HK-2 (cell line): ENCODE data around the gene OPALIN.

Experiments used
- DNase-seq: peaks from one replicate; pipeline ENCODE4 v3.0.0-alpha.2; 2018; ENCODE audit not compliant: unreplicated experiment

OPALIN gene

DNA sequence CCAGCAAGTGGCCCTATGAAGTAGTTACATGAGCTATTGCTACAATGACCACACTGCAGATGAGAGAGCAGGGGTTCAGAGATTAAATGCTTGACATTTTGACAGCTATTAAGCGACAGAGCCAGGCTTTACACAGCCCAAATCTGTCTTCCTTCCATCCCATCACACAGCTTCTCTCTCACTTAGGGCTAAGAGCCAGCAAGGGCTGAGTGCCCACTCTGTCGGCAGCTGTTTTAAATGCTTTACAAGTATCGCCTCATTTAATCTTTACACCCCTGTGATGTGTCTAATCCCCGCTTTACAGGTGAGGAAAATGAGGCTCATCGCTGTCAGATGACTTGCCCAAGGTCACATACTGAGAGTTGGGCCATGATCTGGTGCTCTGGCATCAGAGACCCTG is 15.2 kb upstream of the OPALIN start:
- no peak for DNase-seq

DNA sequence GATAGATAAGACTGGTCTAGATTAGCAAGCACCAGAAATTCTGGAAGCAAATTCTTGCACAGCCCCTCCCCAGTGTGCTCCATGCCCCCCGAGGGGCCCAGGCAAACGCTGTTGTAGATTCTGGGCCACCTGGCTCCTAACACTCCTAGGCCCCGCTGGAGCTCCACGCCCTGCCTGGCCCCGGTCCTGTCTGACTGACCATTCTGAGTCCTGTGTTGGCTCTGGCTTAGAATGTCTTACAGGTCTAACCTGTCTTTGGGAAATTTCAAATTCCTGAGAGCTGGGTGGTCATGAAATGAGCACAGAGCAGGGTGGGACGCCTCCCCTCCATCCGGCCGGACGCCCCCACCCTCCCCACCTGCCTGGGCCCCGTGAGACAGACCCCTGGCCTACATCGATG is 12.6 kb upstream of the OPALIN start:
- no peak for DNase-seq

DNA sequence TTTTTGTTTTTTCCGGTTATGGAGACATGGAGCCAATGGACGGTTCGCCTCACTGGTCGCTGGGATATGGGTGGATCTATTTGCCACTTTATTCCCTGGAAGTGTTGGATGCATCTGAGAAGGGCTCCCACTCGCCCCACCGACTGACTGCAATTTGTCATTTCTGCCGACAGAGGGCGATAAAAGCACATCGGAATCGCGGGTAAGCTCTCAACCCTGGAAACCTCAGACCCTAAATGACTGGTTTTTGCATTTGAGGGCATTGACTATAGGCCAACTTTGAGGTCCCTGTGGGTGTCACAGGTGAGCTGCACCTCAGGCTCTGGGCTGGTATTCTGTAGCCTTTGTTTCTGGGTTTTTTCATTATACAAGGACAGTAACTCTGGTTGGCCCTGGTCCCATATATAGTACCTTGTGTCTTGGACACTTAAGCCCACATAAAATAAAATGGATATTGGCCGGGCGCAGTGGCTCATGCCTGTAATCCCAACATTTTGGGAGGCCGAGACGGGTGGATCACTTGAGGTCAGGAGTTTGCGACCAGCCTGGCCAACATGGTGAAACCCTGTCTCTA is 11.9 kb upstream of the OPALIN start:
- DNase-seq = peak; percentile 70

DNA sequence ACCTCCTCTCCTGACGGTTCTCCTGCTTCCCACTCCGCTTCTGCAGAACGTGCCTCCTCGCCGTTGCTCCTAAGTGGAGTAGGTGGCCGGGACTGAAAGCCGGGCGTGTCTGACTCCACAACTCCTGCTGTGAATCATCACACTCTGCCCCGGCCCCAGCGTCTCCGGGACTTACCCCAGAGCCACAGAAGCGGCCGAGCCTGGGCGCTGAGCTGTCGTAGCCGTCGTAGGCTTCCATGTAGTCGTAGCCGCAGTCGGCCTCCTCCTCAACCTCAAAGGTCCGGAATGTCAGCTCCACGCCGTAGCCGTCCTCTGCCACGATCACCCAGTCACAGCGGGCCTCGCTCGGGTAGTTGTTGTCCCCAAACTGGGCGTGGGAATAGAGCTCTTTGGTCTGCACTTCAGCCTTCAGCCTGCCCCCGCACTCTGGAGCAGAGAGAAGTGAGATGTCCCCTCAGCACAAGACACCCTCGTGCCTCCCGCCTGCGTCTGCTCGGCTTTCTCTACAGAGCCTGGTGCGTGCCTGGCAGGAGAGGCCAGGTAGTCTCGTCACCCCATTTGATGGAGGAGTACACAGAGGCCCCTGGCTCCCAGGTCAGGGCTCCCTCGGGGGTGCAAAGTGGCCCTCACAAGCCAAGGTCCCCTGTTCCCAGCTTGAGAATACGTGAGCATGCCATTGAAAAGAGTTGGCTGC is 11.2 kb upstream of the OPALIN start:
- peak; percentile 23 for DNase-seq

DNA sequence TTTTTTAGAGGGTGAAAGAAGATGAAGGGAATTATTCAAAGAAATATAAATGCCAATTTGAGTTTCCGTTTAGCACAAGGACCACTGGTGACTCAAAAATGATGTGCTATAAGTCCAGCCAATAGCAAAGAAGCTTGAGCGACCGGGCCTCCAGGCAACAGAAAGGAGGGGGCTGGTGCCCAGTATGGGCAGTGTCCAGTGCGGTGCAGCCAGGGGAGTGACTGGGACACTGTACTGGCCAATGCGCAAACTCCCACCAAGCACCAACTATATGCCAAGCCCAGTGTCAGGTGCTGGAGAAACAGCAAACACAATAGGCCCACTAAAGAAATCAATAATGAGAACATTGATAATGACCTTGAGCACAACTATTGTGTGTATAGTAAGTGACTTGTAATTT is 10.2 kb upstream of the OPALIN start:
- no peak for DNase-seq

DNA sequence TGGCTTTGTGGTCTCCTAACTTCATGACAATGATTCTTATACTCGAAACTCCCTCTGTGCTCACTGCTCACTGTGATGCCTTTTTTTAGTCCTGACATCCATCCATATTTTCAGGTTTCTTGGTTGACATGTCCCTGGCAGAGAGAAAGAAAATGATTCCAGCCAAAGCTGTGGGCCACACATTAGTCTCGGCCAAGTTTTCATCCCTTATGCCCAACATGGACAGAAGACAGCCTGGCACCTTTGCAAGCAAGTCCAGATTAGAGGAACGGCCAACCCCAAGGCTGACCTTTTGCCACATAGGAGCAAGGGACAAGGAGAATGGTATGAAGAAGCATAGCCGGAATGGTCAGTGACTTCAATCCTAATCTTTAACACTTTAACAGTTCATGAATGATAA is 8.7 kb upstream of the OPALIN start:
- DNase-seq = no peak

DNA sequence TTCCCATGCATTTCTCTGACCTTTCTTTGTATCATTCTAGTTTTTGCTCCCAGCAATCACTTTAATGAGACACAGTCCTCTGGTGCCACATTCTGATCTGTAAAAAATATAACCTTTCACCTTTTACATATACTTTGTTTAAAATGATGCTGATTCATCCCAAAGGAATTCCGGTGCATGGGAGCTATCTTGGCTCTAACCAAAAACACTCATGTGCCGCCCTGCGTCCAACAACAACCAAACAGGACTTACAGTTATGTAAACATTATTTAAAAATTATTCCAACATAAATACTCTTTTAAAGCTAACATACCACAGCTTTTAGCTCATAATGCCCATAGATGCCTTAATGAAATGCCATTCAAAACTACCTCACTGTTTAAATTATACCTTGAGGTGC is 7.7 kb upstream of the OPALIN start:
- DNase-seq = no peak

DNA sequence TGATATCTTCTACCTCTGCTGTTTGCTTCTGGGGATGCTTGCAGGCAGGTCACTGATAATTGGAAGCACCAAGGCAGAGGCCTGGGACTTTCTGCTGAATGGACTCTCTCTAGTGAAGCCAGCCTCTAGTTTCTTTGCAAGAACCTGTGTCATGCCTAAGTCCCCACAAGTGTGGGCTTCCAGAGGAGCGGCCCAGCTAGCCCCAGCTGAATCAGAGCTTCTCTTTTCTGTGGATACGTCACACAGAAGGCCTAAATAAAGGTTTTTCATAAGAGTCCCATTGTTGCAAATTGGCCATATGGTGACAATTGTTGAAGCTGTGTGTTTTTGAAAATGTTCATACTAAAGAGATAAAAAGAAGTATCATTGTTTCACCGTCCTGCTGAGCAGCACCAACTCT is 6.8 kb upstream of the OPALIN start:
- no peak for DNase-seq

DNA sequence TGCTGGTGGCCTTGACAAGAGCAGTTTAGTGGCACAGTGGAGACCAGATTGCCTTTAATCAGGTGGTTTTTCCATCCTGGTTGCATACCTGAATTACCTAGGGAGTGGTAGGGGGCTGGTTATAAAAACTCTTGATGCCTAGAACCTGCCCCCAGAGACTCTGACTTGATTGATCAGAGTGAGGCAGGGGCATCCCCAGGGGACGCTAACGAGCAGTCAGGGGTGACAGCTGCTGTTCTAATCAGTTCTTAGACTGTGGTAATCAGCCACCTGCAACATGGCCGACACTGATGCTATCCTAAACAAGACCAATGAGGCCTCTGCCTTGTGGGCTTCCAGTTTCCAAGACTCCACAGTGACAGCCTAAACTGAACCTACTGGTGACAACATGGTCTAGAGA is 2.0 kb upstream of the OPALIN start:
- no peak for DNase-seq

DNA sequence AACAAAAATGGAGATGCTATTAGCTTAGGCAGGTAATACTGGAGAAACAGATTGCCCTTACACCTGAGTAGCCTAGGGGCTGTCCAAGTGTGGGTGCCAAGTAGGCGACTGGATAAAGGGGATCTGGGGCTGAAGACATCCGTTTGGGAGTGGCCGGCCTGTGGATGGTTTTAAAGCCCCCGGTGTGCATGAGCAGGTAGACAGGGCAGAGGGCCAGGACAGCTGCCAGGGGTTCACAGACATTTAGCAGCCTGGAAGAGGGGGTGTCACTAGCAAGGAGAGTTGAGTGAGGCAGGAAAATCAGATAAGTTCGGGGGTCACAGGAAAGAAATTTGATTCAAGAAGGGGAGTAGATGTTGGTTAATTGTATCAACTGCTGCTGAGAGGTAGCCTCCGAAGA is 1.5 kb upstream of the OPALIN start:
- no peak for DNase-seq

DNA sequence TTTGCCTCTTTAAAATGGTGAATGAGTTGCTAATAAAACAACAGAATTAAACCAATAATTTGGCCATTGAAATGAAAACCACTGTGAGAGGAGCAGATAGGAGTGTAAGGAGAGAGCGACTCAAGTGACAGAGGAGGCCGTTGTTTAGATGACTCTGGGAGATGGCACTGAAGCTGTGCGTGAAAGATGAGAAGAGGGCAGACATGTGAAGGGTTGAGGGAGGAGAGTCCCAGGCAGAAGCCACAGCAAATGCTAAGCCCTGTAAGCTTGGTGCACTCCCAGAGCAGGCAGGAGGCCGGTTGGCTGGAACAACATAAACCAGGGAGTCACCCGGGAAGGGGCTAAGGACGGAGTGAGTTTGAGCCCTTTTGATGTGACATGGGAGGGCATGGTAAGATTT is 814 bp upstream of the OPALIN start:
- no peak for DNase-seq

DNA sequence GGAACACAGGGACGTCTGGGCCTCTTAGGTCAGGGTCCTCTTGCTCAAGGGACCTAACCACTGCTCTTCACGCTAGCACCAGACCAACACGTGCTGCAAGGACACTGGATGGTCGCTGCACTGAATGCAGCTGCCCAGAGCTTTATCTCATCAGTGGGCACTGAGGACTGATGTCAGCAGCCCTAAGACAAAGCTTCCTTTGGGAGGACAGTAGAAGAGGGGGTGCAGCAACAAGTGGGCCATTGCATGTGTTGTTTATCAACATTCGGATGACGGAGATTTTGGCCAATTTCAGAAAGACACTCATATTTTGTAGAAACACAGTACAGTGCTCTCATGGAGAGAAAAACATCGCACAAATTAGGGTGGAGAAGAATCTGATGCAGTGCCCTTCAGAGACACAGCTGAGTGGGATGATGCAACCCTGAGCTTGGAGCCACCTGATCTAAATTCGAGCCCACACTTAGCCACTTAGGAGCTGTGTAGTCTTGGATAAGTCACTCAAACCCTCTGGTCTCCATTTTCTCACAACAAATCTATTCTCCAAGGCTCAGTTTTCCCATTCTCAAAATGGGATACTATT is 1.7 kb downstream of the OPALIN start:
- DNase-seq = no peak

DNA sequence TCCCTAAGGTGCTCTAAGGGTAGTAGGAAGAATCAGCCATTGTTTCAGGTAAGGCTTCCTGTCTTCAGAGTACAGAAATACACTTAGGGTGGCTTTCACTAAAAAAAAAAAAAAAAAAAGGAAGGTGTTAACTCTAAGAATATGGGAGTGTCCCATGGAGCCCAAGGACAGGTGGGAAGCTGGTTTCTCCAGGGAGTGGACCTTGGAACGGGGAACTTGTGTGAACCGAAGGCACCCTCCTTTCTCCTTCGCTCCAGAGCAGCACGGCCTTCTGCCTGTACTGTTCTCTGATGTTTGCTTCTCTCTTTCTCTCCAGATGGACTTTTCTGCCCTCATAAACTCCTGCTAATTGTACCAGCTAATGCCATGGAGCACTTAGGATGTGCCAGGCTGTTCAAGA is 6.2 kb downstream of the OPALIN start:
- DNase-seq = no peak

DNA sequence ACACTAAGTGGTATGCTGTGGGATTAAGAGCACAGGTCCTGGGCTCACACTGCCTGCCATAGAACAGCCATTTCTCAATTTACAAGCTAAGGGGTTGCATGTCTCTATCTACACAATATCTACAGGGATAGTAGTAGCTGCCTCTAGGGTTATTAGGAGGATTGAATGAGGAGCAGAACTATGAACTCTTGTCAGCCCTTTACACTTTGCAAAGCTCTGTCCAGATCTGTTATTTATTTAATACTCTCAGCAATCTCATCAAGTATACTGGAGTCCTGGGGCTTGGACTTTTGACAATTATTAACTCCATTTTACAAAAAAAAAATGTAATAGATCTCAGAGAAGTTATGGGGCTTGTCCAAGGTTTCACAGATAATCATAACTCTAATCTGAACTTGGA is 6.8 kb downstream of the OPALIN start:
- no peak for DNase-seq

DNA sequence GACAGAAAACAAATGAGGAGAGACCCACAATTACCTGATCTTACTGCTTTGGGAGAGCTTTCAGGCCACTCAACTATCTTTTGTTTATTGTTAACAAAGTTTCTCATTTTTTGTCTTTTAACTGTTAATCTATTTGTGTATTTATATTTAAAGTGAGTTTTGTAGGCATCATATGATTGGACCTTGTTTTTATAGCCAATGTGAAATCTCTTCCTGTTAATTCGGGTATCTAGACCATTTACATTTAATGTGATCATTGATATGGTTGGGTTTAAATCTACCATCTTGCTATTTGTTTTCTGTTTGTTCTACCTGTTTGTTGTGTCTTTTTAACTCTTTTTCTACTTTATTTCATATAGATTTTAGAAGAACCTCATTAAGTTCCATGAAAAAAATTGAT is 12.5 kb downstream of the OPALIN start:
- no peak for DNase-seq

DNA sequence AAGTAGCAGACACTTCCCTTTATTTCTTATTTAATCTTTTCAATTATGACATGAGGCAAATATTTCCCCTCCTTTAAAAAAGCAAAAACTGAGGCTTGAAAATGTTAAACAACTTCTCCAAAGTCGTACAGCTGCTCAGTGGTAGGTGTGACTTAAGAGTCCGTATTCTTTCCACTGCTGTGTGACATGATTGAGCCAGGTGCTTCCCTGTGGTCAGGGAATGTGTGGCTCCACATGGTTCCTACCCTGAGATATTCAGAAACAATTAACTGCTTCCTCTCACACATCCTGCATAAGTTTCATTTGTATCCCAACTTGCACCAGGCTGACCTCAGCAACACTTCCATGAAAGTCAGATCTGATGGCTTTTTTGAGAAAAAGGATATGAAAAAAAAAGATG is 13.6 kb downstream of the OPALIN start:
- no peak for DNase-seq

DNA sequence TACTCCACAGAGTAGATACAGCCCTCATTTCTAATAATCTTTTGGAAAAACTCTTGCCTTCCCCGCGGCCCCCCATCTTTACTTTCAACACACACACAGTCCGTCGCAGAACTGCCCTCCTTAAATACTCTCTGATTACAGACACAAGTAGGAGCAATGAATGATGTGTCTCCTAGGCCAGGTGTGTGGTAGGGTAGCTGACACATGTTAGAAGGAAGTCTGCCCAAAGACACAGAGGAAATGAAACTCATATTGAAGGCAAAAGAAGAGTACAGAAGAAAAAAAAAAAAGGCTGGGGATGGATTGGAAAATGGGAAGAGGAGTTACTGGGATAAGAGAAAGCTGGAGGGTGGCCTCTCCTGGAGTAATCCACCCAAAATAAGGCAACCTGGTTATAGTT is 14.6 kb downstream of the OPALIN start:
- no peak for DNase-seq

DNA sequence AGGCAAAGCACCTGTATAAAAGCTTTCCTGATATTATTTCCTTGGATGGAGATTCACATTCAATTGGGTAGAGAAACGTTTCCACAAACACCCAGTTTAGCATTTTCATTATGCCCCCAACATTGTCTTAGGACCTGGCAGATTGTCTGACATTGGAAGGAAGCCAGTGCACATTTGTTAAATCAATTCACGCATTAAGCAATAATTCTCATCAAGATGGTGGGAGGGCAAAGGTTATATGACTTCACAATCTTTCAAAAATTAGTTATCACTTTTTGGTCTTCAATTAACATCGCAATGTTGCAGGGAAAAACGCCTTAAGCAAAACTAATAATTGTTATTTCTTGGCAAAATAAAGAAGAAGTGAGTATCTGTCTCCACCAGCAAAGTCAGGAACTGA is 16.4 kb downstream of the OPALIN start:
- DNase-seq = no peak

DNA sequence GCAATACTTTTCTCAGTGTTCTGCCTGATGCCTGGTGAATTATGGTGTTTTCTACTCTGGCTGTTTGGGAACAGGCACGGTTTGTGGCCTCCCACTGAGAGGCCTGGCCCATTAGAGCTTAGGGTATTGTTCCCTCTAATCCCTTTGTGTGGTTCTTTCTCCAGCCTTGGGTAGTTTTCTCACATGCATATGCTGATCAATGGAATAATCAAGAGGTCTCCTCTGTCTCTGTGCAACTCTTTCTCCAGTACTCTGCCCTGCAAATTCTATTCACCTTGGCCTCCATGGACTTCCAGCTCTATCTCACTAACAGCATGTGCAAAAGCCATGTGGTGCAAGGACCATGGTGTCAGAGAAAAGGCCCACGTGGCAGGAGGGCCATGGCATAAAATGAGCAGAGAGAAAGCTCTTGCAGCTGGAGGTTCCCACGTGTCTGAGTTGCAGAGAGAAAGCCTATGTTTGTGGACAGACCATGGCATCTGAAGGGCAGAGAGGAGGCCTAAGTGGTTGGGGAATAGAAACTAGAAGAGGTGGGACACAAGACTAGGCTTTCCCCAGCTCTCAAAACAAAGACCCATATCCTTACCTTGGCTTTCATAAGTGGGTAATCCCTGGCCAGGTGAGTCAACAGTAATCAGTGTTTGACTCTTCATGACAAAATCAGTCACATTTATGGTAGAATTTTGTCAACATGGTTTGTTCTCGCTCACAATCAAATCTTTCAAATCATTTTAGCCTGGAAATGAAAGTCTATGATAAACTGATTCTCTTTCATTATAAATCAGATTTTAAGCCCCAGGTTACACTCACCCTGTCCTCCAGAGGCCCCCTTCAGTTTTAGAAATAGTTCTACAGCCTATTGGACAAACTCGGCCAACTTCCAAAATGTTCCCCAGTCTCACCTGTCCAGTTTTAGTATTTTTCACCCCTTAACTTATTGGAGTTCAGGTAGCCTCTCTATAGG is 17.3 kb downstream of the OPALIN start:
- DNase-seq = no peak

DNA sequence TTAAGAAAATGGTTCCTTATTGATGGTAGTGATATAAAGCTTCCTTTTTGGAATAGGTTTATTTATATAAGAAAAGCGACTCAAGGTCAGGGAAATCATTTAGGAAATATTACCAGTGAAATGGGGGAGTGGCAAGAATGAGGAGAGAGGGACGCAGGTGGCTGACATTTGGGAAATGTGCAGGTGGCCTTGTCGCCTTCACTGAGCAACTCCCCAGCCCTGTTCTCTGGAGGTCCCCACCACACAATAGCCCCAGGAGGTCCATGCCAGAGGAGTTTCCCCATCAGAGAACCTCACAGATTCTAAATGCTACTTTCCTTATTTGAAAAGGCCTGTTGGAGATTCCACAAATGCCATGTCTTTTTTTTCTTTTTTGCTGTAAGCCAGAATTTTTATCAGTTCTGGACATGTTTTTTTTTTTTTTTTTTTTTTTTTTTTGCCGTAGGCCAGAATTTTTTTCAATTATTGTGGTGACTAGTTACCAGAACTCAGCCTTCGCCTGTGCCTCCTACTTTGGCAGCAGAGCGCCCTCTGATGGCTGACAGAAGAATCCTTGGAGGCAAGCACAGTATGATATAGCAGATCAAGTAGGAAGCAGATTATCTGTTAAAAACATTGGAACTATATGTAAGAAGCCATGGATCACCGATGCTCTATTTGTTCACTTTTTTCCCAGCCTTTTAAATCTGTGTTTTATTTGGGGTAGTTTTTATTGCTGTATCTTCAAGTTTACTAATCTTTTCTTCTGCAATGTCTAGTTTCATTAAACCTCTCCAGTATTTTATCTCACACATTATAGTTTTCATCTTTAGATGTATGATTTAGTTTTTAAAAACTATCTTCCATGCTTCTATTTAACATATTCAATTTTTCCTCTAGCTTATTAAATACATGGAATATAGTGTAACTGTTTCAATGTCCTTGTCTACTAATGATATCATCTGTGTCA is 18.6 kb downstream of the OPALIN start:
- peak; percentile 58 for DNase-seq

DNA sequence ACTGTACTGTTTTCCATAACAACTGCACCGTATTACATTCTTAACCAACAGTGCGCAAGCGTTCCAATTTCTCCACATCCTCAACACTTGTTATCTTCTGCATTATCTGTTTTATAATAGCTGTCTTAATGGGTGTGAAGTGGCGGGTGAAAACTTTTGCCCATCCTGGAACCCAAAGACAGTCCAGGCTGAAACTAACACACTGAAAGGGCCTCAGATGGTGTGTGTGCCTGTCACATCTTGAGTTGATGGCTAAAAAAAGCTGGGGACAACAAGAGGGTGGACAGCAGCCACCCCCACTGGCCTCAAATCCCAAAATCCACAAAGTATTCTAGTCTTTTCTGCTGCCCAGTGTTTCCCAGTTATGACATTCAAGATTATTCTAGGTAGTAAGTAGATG is 19.4 kb downstream of the OPALIN start:
- DNase-seq = no peak
